ENCODE data around the gene NUDT4. TPM values are rescaled to one million over a fixed set of nuclear protein-coding genes. Genes with fewer than 3 reads are reported as not detected.

The NUDT4 gene
- total RNA-seq, 2 experiments from 2014 or later = 62.0 to 62.6 TPM

DNA sequence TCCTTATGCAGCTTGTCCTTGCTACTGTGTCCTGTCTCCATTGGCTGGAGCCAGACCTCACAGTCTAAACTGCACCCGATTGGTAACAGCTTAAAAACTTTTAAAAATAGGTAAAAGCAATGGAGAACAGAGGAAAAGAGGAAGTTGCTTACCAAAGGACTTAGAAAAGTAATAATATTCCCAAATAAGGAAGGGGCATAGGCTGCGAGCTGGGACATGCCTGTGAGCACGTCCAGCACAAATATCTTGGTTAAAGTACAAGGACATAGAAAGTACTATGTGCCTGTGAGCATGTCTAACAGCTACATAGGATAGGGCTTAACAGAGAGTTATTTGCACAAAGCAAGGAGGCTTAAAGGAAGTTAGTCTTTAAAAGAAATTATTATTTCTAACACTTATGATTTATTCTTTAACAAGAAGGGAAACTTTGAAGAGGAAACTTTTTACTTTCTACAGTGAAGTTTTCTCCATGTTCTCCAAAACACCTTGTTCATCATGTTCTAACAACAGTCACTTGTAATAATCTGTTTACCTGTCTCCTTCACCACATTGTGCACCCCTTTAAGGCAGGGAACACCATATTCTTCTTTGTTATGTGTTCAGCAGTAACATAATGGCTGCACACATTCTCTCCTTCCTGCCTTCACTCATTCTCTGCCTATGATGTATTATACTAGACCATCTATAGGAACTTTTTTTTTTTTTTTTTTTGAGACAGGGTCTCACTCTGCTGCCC is 73.9 kb downstream of the NUDT4 start:
- peaks cover 8% of the 10 kb centered on the region for H3K27me3 Mint-ChIP-seq
- POLR2A ChIA-PET = no interaction called here
- H3K4me1 Mint-ChIP-seq = peaks cover 15% of the 10 kb centered on the region
- H3K9me3 Mint-ChIP-seq = peaks cover 1% of the 10 kb centered on the region
- H3K36me3 Mint-ChIP-seq = no peaks in the 10 kb centered on the region
- no peak overlapping the region for H3K27ac Mint-ChIP-seq
- no peak for ATAC-seq (ENCODE audit: low read depth)
- no peak overlapping the region for H3K4me3 Mint-ChIP-seq
- DNase-seq = no peak

DNA sequence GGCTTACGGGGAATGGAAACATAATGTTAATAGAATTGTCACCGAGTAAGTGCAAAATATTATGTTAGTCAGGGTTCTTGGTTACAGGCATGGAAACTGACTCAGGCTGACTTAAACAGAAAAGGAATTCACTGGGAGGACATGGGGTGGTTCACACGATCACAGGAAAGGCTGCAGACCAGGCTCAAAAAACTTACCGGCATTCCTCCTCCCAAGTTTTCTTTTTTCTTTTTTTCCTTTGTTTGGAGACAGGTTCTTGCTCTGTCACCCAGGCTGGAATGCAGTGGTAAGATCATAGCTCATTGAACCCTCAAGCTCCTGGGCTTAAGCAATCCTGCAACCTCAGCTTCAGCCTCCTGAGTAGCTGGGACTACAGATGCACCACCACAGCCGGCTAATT is 75.9 kb downstream of the NUDT4 start:
- Mint-ChIP-seq H3K4me1 (peaks cover 6% of the 10 kb centered on the region), H3K27ac (no peak overlapping the region), H3K4me3 (no peak overlapping the region), H3K9me3 (peaks cover 1% of the 10 kb centered on the region), H3K36me3 (no peaks in the 10 kb centered on the region), H3K27me3 (peaks cover 8% of the 10 kb centered on the region)
- DNase-seq (no peak), ATAC-seq (ENCODE audit: low read depth) (no peak)
- POLR2A ChIA-PET = no interaction called here

DNA sequence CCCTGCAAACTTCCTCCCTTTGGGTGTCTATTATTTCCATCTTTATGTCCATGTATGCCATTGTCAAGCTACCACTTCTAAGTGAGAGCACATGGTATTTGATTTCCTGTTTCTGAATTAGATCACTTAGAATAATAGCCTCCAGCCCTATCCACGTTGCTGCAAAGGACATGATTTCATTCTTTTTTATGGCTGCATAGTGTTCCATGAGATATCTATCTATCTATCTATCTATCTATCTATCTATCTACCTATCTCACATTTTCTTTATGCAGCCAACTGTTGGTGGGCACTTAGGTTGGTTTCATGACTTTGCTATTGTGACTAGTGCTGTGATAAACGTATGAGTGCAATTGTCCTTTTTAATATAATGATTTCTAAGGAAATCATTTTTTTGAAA is 78.4 kb downstream of the NUDT4 start:
- H3K9me3 Mint-ChIP-seq = no peaks in the 10 kb centered on the region
- H3K4me1 Mint-ChIP-seq = no peaks in the 10 kb centered on the region
- no peak for DNase-seq
- no peak overlapping the region for H3K27ac Mint-ChIP-seq
- peaks cover 11% of the 10 kb centered on the region for H3K27me3 Mint-ChIP-seq
- no peak overlapping the region for H3K4me3 Mint-ChIP-seq
- POLR2A ChIA-PET = no interaction called here
- H3K36me3 Mint-ChIP-seq = no peaks in the 10 kb centered on the region
- no peak for ATAC-seq (ENCODE audit: low read depth)

Other genes starting within 250 kb of the NUDT4 start
- gene UBE2N, start 64.0 kb downstream of the NUDT4 start, total RNA-seq = 100 to 1,000 TPM; 121 to 127 TPM
- 10 to 100 TPM; 47.4 to 50.2 TPM for gene MRPL42, start 89.6 kb downstream of the NUDT4 start, total RNA-seq
- gene SOCS2, start 194.8 kb downstream of the NUDT4 start, total RNA-seq = 10 to 100 TPM; 40.7 to 43.3 TPM

All from activated naive CD8-positive, alpha-beta T cell treated with anti-CD3 and anti-CD28 coated beads, Interleukin-2, amount 10 ng/mL, durations not matched to agents 7 days and 5 days (primary cell).